HG03060 (cell line): Measurements from ENCODE around the gene INPPL1.

Experiments
- ATAC-seq: cut with Tn5 transposase; IDR thresholded peaks from one replicate; pipeline ENCODE4 v1.9.1; 2021; ENCODE audit warnings: low read depth, moderate number of reproducible peaks; ENCODE audit not compliant: unreplicated experiment

Gene INPPL1

GRCh38 chr11:72230764-72231365 is 6.3 kb downstream of the INPPL1 start:
- no peak for ATAC-seq

DNA sequence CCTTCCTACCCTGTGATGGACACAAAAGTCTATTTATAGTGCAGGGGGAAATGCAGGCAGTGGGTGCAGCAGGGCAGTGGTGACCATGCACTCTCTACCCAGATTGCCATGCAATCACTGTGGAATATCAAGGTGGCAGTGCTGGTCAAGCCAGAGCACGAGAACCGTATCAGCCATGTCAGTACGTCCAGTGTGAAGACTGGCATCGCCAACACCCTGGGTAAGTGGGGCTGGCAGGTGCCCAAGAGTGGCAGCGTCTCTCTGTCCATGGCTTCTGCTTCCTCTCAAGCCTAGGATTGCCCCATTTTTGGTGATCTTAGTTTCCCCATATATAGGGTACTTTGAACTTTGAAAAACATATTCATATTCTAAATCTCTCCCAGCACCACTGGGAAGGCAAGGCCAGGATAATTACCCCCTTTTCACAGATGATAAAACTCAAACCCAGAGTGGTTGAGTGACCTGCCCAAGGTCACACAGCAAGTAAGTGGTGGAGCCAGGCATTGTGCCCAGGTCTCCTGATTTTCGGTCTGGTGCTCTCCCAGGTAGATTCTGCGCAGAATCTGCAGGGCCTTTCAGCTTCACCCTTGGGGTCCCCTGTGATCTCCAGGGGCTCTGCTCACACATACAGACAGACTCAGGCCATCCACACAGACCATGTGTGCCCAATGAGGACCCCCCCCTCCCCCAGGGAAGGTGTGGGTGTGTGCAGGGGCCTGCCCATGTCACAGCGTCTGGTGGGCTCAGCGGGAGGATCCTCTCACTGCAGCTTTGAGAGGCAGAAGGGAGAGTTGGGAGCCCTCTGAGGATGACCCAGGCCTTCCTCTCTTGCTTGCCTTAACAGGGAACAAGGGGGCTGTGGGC is 7.1 kb downstream of the INPPL1 start:
- no peak for ATAC-seq

DNA sequence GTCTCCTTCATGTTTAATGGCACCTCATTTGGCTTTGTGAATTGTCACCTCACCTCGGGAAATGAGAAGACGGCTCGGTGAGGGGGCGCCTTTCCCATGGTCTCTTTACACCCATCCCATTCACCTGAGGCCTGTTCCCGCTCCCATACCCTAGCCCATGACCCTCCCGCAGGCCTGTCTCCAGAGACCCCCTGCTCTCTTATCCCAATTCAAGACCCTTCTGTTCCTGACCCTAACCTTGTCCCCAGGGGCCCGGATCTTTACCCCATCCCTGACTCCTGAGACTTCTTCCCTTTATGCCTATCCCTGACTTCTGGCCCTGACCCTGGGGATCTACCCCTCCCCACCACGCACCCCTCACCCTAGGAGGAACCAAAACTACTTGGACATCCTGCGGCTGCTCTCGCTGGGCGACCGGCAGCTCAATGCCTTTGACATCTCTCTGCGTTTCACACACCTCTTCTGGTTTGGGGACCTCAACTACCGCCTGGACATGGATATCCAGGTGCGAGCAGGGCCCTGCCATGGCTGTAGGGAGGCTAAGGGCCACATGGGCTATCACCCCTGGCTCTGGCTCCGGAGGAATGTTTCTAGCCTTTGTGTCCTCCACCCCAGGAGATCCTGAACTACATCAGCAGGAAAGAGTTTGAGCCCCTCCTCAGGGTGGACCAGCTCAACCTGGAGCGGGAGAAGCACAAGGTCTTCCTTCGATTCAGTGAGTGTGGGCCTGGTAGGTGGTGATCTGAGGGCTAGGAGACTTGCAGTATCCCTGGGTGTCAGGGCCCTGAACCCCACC is 7.9 kb downstream of the INPPL1 start:
- no peak for ATAC-seq

- ATAC-seq: no peak
These were observed 8.6 kb downstream of the INPPL1 start for GRCh38 chr11:72233056-72233772.

DNA sequence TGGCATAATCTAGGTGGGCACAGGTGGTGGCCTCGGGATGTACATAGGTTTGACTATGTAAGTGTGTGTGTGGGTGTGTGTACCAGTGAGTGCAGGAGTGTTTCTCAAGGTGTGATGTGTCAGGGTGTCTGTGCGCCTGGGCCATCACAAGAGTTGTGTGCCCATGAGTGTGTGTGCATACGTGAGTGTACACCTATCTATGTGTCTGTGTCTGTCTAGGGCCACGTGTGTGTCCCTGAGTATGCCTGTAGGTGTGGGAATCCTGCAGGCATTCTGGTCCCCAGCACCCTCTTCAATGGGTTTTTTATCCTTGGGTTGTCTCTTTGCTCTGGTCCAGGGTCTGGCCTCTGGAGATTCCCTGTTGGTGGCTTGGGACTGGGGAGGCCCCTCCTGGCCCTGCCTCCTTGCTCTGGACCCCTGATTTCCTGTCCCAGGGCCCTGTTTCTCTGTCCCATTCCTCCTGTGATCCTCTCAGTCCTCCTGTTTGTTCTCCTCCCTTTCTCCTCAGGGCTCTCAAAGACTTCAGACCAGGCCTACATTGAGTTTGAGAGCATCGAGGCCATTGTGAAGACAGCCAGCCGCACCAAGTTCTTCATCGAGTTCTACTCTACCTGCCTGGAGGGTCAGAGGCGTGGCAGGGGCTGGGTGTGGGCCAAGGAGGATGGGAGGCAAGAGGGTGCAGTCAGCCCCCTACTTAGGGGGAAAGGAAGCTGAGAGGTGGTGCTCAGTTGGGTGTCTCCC is 9.4 kb downstream of the INPPL1 start:
- ATAC-seq: no peak

DNA sequence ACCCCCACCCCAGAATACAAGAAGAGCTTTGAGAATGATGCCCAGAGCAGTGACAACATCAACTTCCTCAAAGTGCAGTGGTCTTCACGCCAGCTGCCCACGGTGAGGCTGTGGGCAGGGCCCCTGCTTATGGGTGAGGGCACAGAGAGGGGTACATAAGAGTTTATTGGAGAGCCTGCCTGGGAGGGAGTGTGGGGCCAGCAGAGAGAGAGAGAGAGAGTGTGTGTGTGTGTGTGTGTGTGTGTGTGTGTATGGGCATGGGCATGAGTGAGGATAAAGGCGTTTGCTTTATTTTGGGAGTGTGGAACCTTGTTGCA is 9.9 kb downstream of the INPPL1 start:
- ATAC-seq: no peak

DNA sequence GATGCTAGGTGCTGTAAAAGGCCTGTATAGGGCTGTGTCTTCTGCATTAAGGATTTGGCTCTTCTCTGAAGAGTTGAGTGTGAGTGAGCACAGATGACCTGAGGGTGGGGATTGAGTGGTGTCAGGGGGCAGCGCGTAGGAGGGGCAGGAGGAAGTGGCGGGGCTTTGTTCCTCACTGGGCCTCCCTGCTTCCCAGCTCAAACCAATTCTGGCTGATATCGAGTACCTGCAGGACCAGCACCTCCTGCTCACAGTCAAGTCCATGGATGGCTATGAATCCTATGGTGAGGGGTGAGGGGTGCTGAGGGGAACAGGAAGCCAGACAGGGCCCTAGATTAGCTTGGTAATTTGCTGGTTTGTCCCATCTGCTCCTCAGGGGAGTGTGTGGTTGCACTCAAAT is 10.4 kb downstream of the INPPL1 start:
- no peak for ATAC-seq

DNA sequence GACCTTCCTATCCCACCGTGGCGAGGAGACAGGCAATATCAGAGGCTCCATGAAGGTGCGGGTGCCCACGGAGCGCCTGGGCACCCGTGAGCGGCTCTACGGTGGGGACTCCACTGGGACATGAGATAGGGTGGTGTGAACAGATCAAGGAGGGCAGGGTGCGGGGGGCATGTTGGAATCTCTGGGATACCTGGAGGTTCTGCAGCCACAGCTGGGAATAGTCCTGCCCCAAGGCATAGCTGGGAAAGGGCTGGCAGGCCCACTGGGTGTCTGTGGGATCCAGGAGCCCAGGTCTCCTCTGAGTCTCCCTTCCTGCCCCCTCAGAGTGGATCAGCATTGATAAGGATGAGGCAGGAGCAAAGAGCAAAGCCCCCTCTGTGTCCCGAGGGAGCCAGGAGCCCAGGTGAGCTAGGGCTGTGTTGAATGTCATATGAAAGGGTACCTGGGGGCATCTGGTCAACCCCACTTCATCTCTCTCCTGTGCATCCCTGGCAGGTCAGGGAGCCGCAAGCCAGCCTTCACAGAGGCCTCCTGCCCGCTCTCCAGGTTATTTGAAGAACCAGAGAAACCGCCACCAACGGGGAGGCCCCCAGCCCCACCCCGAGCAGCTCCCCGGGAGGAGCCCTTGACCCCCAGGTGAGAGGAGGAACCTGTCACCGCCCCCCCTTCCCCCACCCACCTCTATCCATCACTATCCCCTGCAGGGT is 10.9 kb downstream of the INPPL1 start:
- no peak for ATAC-seq

DNA sequence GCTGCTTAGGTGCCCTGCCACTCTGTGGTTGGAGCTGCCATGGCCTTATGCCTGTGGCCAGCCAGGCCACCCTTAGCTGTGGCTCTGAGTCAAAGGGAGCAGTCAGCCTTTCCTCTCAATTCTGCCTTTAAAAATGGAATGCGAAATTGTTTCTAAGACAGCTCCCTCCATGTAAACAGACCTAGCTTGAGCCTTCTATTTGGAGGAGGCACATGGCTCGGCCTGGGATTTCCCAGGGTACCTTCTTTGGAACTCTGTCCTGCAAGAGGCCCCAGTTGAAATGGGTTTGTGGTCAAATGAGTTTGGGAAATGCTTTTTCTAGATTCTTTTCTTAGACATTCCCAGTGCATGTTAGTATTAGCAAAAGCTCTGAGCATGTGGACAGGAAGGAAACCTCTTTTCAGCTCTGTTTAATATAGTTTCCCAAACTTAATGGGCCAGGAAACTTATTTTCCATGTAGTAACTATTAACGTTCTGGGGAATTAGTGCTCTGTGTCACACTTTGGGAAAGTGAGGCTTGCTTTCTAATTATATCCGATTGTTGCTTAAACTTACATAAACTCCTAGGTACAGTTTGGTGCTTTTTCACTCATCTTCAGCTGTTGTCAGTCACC is 11.6 kb downstream of the INPPL1 start:
- no peak for ATAC-seq

- no peak for ATAC-seq
These were observed 12.2 kb downstream of the INPPL1 start for GRCh38 chr11:72236774-72237111.

- ATAC-seq: no peak
These were observed 12.8 kb downstream of the INPPL1 start for GRCh38 chr11:72237112-72237931.

- no peak for ATAC-seq
These were observed 13.5 kb downstream of the INPPL1 start for GRCh38 chr11:72238040-72238450.

- no peak for ATAC-seq
These were observed 14.1 kb downstream of the INPPL1 start for GRCh38 chr11:72238492-72239312.

DNA sequence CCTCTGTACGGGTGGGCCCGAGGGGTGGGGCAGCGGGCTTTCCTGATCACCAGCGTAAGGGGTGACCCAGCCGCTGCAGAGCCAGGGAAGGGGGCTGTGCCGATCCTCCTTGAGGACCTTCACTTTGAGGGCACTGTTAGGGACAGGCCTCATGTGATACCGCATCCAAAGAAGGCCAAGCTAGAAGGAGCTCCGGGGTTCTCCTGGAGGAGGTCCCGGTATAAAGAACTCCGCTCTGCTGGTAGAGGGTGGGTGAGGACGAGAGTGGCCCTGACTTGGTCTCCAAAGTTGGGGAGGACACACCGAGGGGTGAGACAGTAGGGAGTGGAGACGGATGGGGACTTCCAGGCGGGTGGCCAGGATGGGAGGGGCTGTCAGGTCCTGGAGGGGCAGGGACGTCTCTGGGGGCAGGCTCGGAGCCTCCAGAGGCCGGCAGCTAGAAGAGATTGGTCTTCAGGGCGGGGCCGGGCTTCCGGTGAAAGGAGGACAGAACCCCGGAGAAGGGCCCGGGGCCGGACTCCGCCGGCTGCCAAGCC is 14.8 kb downstream of the INPPL1 start:
- no peak for ATAC-seq

DNA sequence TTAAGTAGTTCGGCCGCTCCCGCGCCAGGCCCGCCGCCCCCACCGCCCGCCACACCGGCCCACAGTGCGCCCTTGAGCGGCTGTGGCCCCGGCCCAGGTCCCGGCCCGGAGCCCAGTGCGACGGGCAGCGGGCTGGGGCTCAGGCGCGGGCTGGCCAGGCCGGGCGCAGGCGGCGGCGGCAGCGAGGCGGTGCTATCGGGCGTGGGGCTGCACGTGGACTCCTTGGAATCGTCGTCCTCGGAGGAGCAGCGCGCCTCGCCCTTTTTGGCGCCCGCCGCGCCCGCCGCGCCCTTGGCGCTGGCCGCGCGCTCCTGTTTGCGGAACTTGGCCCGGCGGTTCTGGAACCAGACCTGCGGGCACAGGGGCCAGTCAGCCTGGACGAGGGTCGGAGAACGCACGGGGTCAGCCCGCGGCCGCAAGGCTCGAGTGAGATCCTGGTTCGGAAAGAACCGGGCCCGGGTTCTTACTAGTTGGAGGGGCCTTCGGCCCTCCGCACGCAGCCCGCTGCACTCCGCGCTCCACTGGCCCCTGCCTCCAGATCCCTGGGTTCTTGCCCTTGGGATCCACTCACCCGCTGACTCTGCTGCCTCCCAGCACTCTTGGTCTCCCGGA is 15.4 kb downstream of the INPPL1 start:
- no peak for ATAC-seq

- no peak for ATAC-seq
These were observed 16.1 kb downstream of the INPPL1 start for GRCh38 chr11:72240461-72241290.
